HG03045 (cell line): Measurements from ENCODE around the gene TMEM256.

Experiments used
- ATAC-seq: cut with Tn5 transposase; IDR thresholded peaks from one replicate; pipeline ENCODE4 v1.9.1; 2021; ENCODE audit warnings: mild to moderate bottlenecking, moderate library complexity; ENCODE audit not compliant: unreplicated experiment

Gene TMEM256

GRCh38 chr17:7354262-7354843, 49.5 kb downstream of the TMEM256 start:
- ATAC-seq, result no peak
